Ascending aorta (tissue), 2 donors: ENCODE data around the gene FARS2. TPM values are rescaled to one million over a fixed set of nuclear protein-coding genes. Genes with fewer than 3 reads are reported as not detected.

Experiments
- DNase-seq, 2 donors: peaks; one replicate each; pipeline ENCODE4 v3.0.0-alpha.2; 2019; ENCODE audit warnings: low spot score in 2 of 2
- H3K27ac ChIP-seq, 2 donors: fragments of 200-600 bp; sonication (generic); one replicate each; pipeline ENCODE4 v1.5.1; 2016 to 2017; ENCODE audit warnings: mild to moderate bottlenecking in 1 of 2
- H3K27me3 ChIP-seq: fragments of 200-600 bp; sonication (generic); one replicate; pipeline ENCODE4 v1.5.1; 2017
- H3K36me3 ChIP-seq, 2 donors: fragments of 200-600 bp; sonication (generic); one replicate each; pipeline ENCODE4 v1.5.1; 2016
- H3K4me1 ChIP-seq, 2 donors: fragments of 200-600 bp; sonication (generic); one replicate each; pipeline ENCODE4 v1.5.1; 2016 to 2017; ENCODE audit warnings: mild to moderate bottlenecking in 1 of 2
- H3K4me3 ChIP-seq, 2 donors: fragments of 200-600 bp; sonication (generic); one replicate each; pipeline ENCODE4 v1.5.1; 2016 to 2017; ENCODE audit warnings: mild to moderate bottlenecking in 1 of 2
- H3K9me3 ChIP-seq, 2 donors: fragments of 200-600 bp; sonication (generic); one replicate each; pipeline ENCODE4 v1.5.1; 2016
- CTCF ChIP-seq, 3 experiments: fragments of 200-600 bp in 2 of 3; fragments of 450-650 bp in 1 of 3; sonication (generic) in 2 of 3; IDR thresholded peaks; one replicate each; pipeline ENCODE4 v1.5.1; 2016 to 2019; ENCODE audit warnings: antibody characterized with exemption in 3 of 3, mild to moderate bottlenecking in 1 of 3, moderate library complexity in 1 of 3
- intact Hi-C: fragments of 100-400 bp; cut with DNase I; formaldehyde crosslinking; loops from one replicate; pipeline ENCODE4 v1.15.1; 2023
- total RNA-seq: library from RNA; depleted of rRNA; stranded (reverse); fragments of >200 nt; gene quantifications from one replicate; pipeline ENCODE4 v1.1.0, GENCODE V29; 2016

Gene FARS2
- total RNA-seq, 1 donor from 2014 or later = 17.6 TPM

DNA sequence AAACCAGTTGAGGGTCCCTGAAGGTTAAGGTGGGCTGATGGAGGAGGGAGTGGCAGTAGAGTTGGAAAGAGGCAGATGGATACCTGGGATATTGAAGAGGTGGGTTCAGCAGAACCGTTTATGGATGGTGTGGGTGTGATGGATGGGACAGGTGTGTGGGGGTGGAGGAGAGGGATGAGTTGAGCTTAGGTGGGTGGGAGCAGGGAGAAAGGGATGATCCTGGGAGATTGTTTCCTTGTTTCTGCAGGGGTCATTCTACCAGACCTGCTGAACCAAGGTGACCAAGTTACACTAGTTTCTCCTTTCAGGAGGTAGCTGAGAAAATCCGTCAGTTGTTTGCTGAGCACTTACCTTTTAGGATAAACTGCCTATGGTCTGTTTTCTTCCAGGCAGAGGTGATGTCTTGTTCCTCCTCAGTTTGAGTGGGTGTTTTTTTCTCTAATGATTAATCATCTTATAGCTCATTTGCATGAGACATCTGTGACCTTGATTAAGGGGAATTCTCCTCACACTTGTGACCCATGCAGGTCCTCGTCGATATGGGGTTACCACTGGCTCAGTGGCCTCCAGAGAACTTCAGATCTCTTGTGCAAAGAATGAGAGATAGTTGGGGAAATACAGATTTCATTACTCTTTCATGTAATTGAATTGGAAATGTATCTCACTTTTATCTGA, 53.0 kb downstream of the FARS2 start:
- Histone ChIP-seq H3K27ac (no peak overlapping the region), H3K36me3 (no peaks in the 10 kb centered on the region), H3K4me3 (no peak overlapping the region), H3K9me3 (no peaks in the 10 kb centered on the region), H3K4me1 (no peaks in the 10 kb centered on the region), H3K27me3 (no peaks in the 10 kb centered on the region)
- no peak for DNase-seq
- intact Hi-C loops = no loop called here
- no peak for TF ChIP-seq CTCF (IDR thresholded peaks at IDR 0.05)

DNA sequence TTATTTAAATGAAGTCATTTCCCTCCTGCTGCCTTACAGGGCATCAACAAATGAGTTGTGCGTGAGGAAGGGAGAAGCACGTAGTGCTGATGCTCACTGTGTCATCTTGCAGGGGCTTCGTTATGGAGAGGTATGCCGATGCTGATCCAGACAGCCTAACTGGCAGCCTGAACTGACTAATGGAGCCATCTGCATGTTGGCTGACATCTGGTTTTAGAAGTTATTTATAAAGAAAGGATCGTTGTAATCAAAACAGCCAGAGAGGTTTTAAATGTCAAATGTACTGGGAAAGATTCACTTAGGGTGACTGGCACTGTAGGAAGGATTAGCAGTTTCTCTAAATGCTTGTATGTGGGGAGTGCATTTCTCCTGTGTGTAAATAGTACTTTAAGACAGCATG, 54.6 kb downstream of the FARS2 start:
- H3K27me3 ChIP-seq = no peaks in the 10 kb centered on the region
- DNase-seq = no peak
- no peak overlapping the region for H3K27ac ChIP-seq
- no peaks in the 10 kb centered on the region for H3K36me3 ChIP-seq
- no peaks in the 10 kb centered on the region for H3K4me1 ChIP-seq
- no peaks in the 10 kb centered on the region for H3K9me3 ChIP-seq
- TF ChIP-seq CTCF (IDR thresholded peaks at IDR 0.05) = no peak
- no peak overlapping the region for H3K4me3 ChIP-seq
- intact Hi-C loops = no loop called here

GRCh38 chr6:5316951-5317350, 55.6 kb downstream of the FARS2 start:
- no peaks in the 10 kb centered on the region for H3K36me3 ChIP-seq
- H3K4me3 ChIP-seq = no peak overlapping the region
- no peaks in the 10 kb centered on the region for H3K4me1 ChIP-seq
- no peak for TF ChIP-seq CTCF (IDR thresholded peaks at IDR 0.05)
- no peak for DNase-seq
- no peaks in the 10 kb centered on the region for H3K27me3 ChIP-seq
- H3K9me3 ChIP-seq = no peaks in the 10 kb centered on the region
- intact Hi-C loops = no loop called here
- H3K27ac ChIP-seq = no peak overlapping the region

DNA sequence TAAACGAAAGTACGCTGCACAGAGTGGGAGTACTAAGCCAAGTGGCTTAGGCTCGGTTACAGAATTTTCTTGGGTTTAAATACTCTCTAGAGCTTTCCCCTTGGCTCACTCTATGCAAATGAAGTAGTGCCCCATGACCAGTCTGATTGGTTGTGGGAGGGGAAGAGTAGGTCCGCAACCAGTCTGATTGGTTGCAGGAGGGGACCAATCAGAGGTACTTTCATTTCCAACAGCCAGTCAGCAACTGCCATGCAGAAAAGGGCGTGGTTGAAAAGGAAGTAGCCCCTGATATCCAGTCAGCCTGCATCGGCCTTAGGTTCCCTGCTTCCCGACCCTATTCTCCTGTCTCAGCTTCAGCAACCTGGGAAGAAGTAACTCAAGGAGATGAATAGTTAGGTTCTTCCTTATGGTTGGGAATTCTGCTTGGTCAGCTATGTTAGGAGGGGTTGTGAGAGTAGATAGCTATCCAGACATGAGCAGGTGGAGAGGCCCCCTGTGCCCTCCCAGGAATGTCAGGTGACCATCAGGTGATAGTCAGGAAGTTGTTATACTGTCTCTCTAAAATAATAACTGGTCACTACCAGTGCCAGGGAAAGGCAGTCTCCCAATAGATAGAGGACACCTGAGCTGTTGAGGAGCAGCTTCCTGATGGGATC, 57.4 kb downstream of the FARS2 start:
- Histone ChIP-seq H3K27me3 (no peaks in the 10 kb centered on the region), H3K4me3 (no peak overlapping the region), H3K27ac (no peak overlapping the region), H3K9me3 (peaks cover 0 to 5% of the 10 kb centered on the region in 2 donors), H3K4me1 (no peaks in the 10 kb centered on the region), H3K36me3 (no peaks in the 10 kb centered on the region)
- intact Hi-C loops = no loop called here
- no peak for DNase-seq
- TF ChIP-seq CTCF (IDR thresholded peaks at IDR 0.05) = no peak

DNA sequence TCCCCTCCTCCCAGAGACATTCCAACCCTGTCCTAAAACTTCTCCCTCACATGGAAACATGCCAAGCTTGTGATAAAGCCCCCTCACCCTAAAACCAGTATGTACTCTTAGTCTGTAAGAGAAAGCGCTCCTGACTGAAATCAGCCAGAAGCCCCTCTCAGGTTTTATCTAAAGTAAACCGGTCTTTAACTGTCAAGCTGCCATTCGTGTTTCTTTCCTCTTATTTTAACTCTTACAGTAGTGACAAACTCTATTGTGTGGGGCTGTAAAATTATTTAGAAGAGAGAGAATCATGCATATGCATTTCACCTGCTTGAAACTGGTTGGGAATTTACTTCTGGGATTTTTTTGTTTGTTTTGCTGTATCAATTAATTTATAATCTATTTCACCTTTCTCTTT, 62.7 kb downstream of the FARS2 start:
- no peak for DNase-seq
- TF ChIP-seq CTCF (IDR thresholded peaks at IDR 0.05) = no peak
- Histone ChIP-seq H3K27ac (no peak overlapping the region), H3K27me3 (no peaks in the 10 kb centered on the region), H3K36me3 (peaks cover 0 to 11% of the 10 kb centered on the region in 2 donors), H3K4me1 (no peaks in the 10 kb centered on the region), H3K4me3 (no peak overlapping the region), H3K9me3 (peaks cover 0 to 10% of the 10 kb centered on the region in 2 donors)
- intact Hi-C loops = no loop called here
